Measurements from ENCODE around the gene NECTIN1.

The NECTIN1 gene

DNA sequence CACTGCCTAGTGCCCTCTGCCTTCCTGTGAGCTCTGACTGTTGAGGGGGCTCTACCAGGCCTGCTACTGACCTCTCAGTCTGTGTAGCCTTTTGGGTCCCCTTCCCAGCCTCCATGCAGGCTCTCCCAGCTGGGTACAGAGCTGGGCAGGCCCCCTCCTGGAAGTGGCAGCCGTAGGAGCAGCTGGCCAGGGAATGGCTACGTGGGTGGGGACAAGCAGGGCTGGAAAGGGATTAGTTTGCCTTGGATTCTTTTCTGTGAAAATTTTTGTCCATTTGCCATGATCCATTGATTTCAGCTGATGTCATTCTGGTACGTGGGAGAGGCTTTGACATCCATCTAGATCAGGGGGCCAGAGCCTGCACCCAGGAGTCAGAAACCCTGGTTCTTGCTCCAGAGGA lies 23.9 kb upstream of the NECTIN1 start:
- no peaks in the 10 kb centered on the region for H3K36me3 ChIP-seq (ENCODE audit: control insufficient read depth, insufficient read depth, low read length)
- H3K4me1 ChIP-seq (ENCODE audit: control insufficient read depth, insufficient read depth, low read length), result no peaks in the 10 kb centered on the region
- no peak overlapping the region for H3K27ac ChIP-seq (ENCODE audit: low read depth, low read length)
- H3K4me3 ChIP-seq (ENCODE audit: low read depth, low read length), result no peak overlapping the region
- H3K9ac ChIP-seq (ENCODE audit: low read depth, low read length), result no peak overlapping the region
- no peaks in the 10 kb centered on the region for H3K27me3 ChIP-seq (ENCODE audit: control insufficient read depth, insufficient read depth, low read length)
- no peaks in the 10 kb centered on the region for H3K9me3 ChIP-seq (ENCODE audit: control insufficient read depth, insufficient read depth, low read length)

DNA sequence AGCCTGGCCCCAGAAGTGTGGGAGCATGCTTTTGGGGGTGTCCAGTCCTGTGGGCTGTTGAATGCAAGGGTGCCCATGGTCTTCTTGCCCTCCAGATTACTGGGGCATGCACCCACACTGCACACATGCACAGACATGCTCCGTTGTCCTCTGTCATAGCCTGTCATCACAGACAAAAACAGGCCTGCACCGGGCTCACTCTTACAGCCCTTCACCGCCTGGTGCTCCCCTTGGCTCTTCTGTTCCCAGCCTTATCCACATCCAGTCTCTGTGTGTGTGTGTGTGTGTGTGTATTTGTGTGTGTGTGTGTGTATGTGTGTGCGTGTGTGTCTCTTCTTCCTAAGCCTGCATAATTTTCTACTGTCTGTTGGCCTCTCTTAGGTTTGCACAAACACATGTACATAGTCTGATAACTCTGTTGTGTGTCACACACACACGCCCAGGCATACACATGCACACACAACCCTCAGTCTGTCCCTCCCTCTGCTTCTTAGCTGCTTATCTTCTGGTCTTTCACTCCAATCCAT lies 23.4 kb upstream of the NECTIN1 start:
- H3K9me3 ChIP-seq (ENCODE audit: control insufficient read depth, insufficient read depth, low read length), result no peaks in the 10 kb centered on the region
- H3K36me3 ChIP-seq (ENCODE audit: control insufficient read depth, insufficient read depth, low read length), result no peaks in the 10 kb centered on the region
- H3K27me3 ChIP-seq (ENCODE audit: control insufficient read depth, insufficient read depth, low read length), result no peaks in the 10 kb centered on the region
- no peak overlapping the region for H3K27ac ChIP-seq (ENCODE audit: low read depth, low read length)
- H3K4me1 ChIP-seq (ENCODE audit: control insufficient read depth, insufficient read depth, low read length), result no peaks in the 10 kb centered on the region
- H3K4me3 ChIP-seq (ENCODE audit: low read depth, low read length), result no peak overlapping the region
- H3K9ac ChIP-seq (ENCODE audit: low read depth, low read length), result no peak overlapping the region

DNA sequence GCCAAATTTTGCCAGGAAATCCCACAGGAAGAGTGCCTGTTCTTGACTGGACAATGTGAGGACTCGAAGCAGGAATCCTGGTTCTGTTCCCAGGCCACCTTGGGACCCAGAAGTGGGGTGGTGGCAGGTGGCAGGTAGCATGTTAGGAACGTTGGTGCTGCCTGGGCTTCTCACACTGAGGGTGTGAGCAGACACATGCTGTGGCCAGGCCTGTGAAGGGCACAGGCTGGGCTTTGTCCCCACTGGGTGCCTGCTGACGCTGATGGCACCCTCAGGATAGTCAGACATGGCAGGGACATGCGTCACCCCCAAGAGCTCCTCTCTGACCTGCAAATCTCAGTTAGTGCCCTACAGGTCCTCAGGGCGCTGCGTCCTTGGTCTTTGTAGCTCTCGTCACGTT lies 21.1 kb upstream of the NECTIN1 start:
- Histone ChIP-seq H3K27ac (ENCODE audit: low read depth, low read length) (no peak overlapping the region), H3K9ac (ENCODE audit: low read depth, low read length) (no peak overlapping the region)

DNA sequence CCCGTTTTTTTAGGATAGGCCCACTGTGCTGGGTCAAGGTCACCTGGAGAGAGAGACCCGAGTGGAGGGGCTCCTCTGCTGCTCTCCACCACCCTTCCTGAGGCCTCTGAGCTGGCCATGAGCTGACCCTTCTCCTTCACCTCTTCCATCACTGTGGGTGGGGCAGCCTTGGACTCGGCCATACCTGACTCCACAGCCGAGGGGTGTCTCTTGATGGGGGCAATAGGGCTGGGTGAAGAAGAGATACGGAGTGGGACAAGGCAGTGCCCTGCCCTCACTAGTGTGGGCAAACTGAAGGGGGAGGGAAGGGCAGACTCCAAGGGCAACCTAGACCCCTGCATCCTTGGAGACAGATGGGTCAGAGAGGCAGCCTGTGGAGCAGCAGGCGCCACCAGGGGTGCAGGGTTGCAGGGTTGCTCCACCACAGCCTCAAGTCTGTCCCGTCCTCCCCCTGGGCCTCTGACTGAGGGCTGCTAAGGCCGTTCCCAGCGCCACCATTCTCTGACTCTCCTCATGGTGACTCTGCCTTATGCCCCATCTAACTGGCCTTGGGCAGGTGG lies 20.1 kb upstream of the NECTIN1 start:
- no peaks in the 10 kb centered on the region for H3K36me3 ChIP-seq (ENCODE audit: control insufficient read depth, insufficient read depth, low read length)
- H3K27me3 ChIP-seq (ENCODE audit: control insufficient read depth, insufficient read depth, low read length), result peaks cover 7% of the 10 kb centered on the region; the same call in 1 of the 2 replicates
- H3K9ac ChIP-seq (ENCODE audit: low read depth, low read length), result no peak overlapping the region
- H3K4me1 ChIP-seq (ENCODE audit: control insufficient read depth, insufficient read depth, low read length), result no peaks in the 10 kb centered on the region
- H3K9me3 ChIP-seq (ENCODE audit: control insufficient read depth, insufficient read depth, low read length), result no peaks in the 10 kb centered on the region
- H3K4me3 ChIP-seq (ENCODE audit: low read depth, low read length), result no peak overlapping the region
- H3K27ac ChIP-seq (ENCODE audit: low read depth, low read length), result no peak overlapping the region

More for the DNA sequence above, 21.1 kb upstream of the NECTIN1 start:
- Histone ChIP-seq H3K36me3 (ENCODE audit: control insufficient read depth, insufficient read depth, low read length) (no peaks in the 10 kb centered on the region), H3K4me1 (ENCODE audit: control insufficient read depth, insufficient read depth, low read length) (no peaks in the 10 kb centered on the region), H3K9me3 (ENCODE audit: control insufficient read depth, insufficient read depth, low read length) (no peaks in the 10 kb centered on the region), H3K4me3 (ENCODE audit: low read depth, low read length) (no peak overlapping the region), H3K27me3 (ENCODE audit: control insufficient read depth, insufficient read depth, low read length) (no peaks in the 10 kb centered on the region)

DNA sequence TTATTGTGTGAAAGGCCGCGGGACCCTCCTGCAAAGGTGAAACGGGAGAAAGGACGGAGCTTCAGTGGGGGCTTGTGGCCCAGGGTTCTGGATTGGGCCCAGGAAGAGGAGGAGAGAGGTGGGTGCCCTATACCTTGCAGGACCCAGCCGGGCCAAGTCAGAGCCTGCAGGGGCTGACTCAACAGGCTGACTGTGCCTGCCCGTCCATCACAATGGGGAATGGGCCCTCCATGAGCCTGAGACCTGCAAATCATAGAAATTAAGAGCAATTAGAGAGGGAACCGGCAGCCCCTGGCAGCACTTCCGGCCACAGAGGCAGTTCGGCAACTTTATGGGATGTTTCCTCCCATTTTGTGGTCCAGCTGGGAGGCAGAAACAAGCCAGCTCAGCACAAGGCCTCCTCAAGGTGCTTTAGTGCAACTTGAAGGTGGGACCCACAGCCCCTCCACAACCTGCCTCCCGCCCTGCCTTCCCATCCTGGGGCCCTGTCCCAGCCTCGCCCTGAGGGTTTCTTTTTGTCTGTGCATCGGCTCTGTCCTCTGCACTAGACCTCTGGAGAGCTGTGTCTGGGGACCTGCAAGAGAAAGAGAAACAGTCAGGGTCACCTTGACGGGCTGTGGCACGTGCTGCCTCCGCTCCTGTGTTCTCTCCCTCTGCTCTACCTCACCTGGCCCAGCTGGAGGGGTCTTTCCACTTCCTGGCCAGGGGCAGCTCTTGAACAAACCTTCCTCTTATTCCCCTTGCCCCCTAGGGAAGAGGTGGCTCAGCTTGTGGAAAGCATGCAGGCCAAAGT lies 19.1 kb upstream of the NECTIN1 start:
- no peak overlapping the region for H3K4me3 ChIP-seq (ENCODE audit: low read depth, low read length)
- no peaks in the 10 kb centered on the region for H3K9me3 ChIP-seq (ENCODE audit: control insufficient read depth, insufficient read depth, low read length)
- H3K27me3 ChIP-seq (ENCODE audit: control insufficient read depth, insufficient read depth, low read length), result peaks cover 15% of the 10 kb centered on the region
- H3K36me3 ChIP-seq (ENCODE audit: control insufficient read depth, insufficient read depth, low read length), result no peaks in the 10 kb centered on the region
- no peaks in the 10 kb centered on the region for H3K4me1 ChIP-seq (ENCODE audit: control insufficient read depth, insufficient read depth, low read length)
- H3K27ac ChIP-seq (ENCODE audit: low read depth, low read length), result no peak overlapping the region
- H3K9ac ChIP-seq (ENCODE audit: low read depth, low read length), result no peak overlapping the region

DNA sequence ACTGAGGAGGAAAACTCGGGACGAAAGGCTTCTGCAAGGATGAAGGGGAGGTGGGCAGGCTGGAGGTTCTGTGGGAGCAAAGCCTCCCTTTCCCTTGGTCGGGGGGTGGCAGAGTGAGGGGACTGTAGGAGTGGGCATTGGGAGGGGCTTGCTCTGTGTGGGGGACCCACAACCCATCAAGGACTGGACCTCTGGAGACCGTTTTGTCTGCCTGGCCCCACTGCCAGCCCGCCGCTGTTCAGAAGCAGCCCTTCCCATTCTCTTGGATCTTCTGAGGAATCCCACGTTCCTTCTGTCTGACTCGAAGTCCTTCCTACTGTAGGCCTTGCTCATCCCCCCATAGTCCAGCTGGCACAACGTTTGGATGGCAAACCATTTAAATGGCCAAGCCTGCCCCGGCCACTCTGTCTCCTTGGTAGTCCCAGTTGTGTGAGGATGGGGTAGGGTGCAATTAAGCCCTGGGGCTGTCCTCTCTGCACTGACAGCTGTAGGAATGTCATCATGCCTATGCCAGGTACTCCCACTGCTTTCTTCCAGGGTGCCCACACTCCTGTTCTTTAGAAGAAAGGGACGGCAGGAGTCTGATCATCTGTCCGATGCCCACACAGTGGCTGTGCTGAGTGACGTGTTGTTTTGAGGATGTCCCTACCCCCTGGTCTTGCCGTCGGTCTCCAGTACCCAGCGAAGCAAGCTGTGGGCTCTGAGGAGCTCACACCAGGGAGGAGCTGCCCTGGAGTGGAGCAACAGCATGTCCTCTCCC lies 17.0 kb upstream of the NECTIN1 start:
- Histone ChIP-seq H3K4me1 (ENCODE audit: control insufficient read depth, insufficient read depth, low read length) (peaks cover 4% of the 10 kb centered on the region), H3K27me3 (ENCODE audit: control insufficient read depth, insufficient read depth, low read length) (peaks cover 27% of the 10 kb centered on the region), H3K27ac (ENCODE audit: low read depth, low read length) (no peak overlapping the region), H3K4me3 (ENCODE audit: low read depth, low read length) (no peak overlapping the region), H3K36me3 (ENCODE audit: control insufficient read depth, insufficient read depth, low read length) (no peaks in the 10 kb centered on the region), H3K9ac (ENCODE audit: low read depth, low read length) (no peak overlapping the region), H3K9me3 (ENCODE audit: control insufficient read depth, insufficient read depth, low read length) (no peaks in the 10 kb centered on the region)

DNA sequence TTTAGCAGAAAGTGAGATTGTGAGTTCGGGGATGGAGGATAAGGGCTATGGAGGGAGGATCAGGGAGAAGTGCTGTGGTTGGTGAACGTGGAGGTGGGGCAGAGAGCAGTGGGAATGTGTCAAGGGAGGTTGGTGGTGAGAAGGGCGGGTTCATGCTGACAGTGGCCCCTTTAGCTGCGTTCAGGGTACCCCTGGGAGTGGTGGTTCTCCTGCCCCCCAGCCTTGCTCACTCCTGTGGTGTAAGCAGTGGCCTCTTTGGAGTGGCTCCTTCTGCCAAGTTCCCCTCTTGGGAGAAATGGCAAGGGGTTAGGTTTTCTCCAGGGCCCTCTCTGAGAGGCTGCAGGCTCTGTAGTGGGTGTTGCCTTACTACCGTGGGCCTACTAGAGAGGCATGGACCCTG lies 16.1 kb upstream of the NECTIN1 start:
- Histone ChIP-seq H3K9ac (ENCODE audit: low read depth, low read length) (no peak overlapping the region), H3K4me3 (ENCODE audit: low read depth, low read length) (no peak overlapping the region), H3K27me3 (ENCODE audit: control insufficient read depth, insufficient read depth, low read length) (peaks cover 32% of the 10 kb centered on the region), H3K4me1 (ENCODE audit: control insufficient read depth, insufficient read depth, low read length) (peaks cover 4% of the 10 kb centered on the region), H3K27ac (ENCODE audit: low read depth, low read length) (no peak overlapping the region), H3K9me3 (ENCODE audit: control insufficient read depth, insufficient read depth, low read length) (no peaks in the 10 kb centered on the region), H3K36me3 (ENCODE audit: control insufficient read depth, insufficient read depth, low read length) (no peaks in the 10 kb centered on the region)

DNA sequence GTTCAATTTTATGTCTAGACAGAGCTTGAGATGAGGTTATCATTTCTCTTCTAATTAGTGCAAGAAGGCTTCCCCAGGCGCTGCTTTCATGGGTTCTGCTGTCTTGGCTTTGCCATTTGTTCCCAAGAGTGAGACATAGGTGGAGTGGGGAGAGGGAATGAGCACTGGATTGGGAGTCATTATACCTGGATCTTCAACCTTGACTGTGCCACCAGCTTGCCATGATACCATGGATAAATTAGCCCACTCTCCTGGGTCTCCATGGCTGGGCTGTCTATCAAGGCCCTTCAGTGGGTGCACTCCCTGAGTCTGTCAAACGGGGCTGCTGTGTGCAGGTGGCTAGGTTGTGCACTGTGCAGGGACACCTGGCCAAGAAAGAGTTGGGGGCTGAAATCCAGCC lies 15.6 kb upstream of the NECTIN1 start:
- H3K27ac ChIP-seq (ENCODE audit: low read depth, low read length), result no peak overlapping the region
- H3K36me3 ChIP-seq (ENCODE audit: control insufficient read depth, insufficient read depth, low read length), result no peaks in the 10 kb centered on the region
- no peak overlapping the region for H3K4me3 ChIP-seq (ENCODE audit: low read depth, low read length)
- H3K9ac ChIP-seq (ENCODE audit: low read depth, low read length), result no peak overlapping the region
- H3K27me3 ChIP-seq (ENCODE audit: control insufficient read depth, insufficient read depth, low read length), result peaks cover 32% of the 10 kb centered on the region
- H3K9me3 ChIP-seq (ENCODE audit: control insufficient read depth, insufficient read depth, low read length), result no peaks in the 10 kb centered on the region
- H3K4me1 ChIP-seq (ENCODE audit: control insufficient read depth, insufficient read depth, low read length), result peaks cover 4% of the 10 kb centered on the region

DNA sequence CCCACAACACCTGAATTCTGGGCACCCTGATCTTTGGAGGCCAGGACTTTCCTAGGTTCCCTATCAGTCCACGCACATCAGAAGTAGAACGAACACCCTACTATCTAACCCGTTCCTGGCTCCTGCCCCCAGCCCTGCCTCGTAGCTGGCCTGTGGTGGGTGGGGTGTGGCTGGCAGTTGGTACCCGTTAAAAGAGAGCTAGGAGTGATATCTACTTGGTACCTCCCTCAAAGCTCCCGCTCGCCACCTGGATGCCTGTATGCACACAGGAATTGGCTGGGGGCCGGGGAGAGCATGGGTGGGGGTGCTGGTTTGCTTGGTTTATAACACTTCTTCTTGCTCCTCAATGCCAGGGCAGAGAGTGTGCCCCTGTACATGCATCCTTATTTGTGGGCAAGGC lies 14.0 kb upstream of the NECTIN1 start:
- Histone ChIP-seq H3K36me3 (ENCODE audit: control insufficient read depth, insufficient read depth, low read length) (no peaks in the 10 kb centered on the region), H3K27ac (ENCODE audit: low read depth, low read length) (no peak overlapping the region), H3K27me3 (ENCODE audit: control insufficient read depth, insufficient read depth, low read length) (peaks cover 32% of the 10 kb centered on the region), H3K9me3 (ENCODE audit: control insufficient read depth, insufficient read depth, low read length) (no peaks in the 10 kb centered on the region), H3K9ac (ENCODE audit: low read depth, low read length) (peak overlapping the region; percentile 28; the same call in 1 of the 2 replicates), H3K4me1 (ENCODE audit: control insufficient read depth, insufficient read depth, low read length) (peaks cover 4% of the 10 kb centered on the region), H3K4me3 (ENCODE audit: low read depth, low read length) (peak overlapping the region; percentile 60)

DNA sequence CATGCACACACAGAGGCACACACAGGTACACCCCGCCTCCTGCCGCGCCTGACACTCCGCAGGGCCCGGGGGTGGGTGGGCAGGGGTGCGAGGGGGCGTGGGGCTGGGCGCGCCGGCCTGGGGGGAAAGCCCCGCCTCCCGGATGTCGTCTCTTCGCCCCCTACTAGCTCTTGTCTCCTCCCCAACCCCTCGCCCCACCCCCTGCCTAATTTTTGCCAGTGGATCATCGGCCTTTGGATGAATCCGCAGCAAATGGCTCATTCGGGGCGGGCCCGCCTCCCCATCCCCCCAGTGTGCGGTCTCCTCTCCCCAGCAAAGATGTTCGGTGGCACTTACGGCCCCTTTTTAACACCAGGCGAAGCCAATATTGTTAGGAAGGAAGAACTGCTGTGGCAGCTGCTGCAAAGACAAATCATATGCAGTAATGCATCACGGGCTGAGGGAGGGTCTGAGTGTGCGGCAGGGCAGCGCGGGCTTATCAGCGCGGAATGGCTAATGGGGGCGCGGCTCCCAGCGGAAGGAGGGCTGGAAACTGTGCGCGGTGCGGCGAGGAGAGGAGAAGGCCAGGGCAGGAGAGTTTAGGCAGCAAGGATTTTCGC lies 13.4 kb upstream of the NECTIN1 start:
- Histone ChIP-seq H3K27me3 (ENCODE audit: control insufficient read depth, insufficient read depth, low read length) (peaks cover 32% of the 10 kb centered on the region), H3K36me3 (ENCODE audit: control insufficient read depth, insufficient read depth, low read length) (no peaks in the 10 kb centered on the region), H3K9ac (ENCODE audit: low read depth, low read length) (peak overlapping the region; percentile 28; the same call in 1 of the 2 replicates), H3K9me3 (ENCODE audit: control insufficient read depth, insufficient read depth, low read length) (no peaks in the 10 kb centered on the region), H3K4me1 (ENCODE audit: control insufficient read depth, insufficient read depth, low read length) (peaks cover 4% of the 10 kb centered on the region), H3K4me3 (ENCODE audit: low read depth, low read length) (peak overlapping the region; percentile 60), H3K27ac (ENCODE audit: low read depth, low read length) (no peak overlapping the region)
